HG03095 (cell line): ENCODE data around the gene RAB33A.

Experiments
- ATAC-seq: cut with Tn5 transposase; IDR thresholded peaks from one replicate; pipeline ENCODE4 v1.9.1; 2021; ENCODE audit warnings: moderate library complexity; ENCODE audit not compliant: unreplicated experiment

Gene RAB33A

GRCh38 chrX:130171446-130172126 is at the start of gene RAB33A:
Gene RAB33A (plus strand): TSS chrX:130171962. CDS start chrX:130172063, 101 bp downstream.
- ATAC-seq, result no peak

- ATAC-seq, result no peak
These were observed 47.2 kb upstream of the RAB33A start for GRCh38 chrX:130124577-130124976.

- no peak for ATAC-seq
These were observed 46.5 kb upstream of the RAB33A start for GRCh38 chrX:130125091-130125874.

DNA sequence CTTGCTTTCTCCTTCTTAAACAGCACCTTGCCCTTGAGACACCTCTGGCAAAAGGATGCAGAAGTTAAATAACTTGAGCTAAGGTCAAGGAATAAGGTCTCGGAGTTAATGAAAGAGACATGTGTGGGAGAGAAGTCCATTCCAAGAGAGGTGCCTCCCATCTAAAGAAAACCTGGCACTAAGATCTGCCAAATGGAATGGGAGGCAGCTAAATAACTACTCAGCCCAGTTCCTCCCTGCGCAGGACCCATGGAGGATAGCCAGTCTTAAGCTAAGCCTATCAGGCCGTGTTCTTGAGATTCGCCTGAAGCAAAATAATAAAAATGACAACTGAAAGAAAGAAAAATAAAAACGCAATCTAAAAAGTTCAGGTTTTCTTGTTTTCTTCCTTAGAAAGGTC is 40.8 kb upstream of the RAB33A start:
- no peak for ATAC-seq

DNA sequence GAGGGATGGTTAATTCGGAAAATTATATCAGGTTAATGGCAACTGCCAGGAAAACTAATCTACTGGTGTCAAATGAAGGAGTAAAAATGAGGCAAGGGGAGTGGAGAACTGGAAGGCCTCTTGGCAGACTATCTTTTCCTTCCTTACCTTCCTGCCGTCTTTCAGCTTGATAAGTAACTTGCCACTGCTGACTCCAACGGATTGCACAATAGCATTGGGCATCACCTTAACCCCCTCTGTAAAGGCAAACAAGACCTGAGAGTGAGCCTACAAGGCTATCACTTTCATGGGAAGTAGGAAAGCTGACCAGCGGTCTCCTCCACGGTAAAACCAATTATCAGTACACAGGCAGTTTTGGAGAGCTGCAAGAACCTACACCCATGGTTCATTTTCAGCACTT is 35.3 kb upstream of the RAB33A start:
- no peak for ATAC-seq

GRCh38 chrX:130136961-130137360 is 34.8 kb upstream of the RAB33A start:
- no peak for ATAC-seq

- no peak for ATAC-seq
These were observed 32.1 kb upstream of the RAB33A start for GRCh38 chrX:130139474-130140201.

GRCh38 chrX:130144509-130144908 is 27.3 kb upstream of the RAB33A start:
- no peak for ATAC-seq

DNA sequence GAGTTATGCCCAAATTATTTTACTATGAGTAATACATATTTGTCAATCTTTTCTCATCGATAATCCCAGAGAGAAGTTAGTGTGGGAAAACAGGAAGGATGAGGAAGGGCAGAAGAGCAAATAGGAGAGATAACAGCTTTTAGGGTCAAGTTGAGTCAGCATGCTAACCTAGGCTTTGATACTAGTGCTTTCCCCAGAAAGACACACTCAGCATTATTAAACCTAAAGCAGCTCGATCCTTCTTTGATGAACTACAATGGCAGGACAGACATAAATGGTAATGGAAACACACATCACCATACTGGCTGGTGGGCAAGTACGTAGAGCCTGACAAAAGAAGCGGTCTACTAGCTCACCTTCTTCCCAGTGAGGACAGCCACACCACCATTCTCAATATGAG is 26.6 kb upstream of the RAB33A start:
- ATAC-seq, result no peak

DNA sequence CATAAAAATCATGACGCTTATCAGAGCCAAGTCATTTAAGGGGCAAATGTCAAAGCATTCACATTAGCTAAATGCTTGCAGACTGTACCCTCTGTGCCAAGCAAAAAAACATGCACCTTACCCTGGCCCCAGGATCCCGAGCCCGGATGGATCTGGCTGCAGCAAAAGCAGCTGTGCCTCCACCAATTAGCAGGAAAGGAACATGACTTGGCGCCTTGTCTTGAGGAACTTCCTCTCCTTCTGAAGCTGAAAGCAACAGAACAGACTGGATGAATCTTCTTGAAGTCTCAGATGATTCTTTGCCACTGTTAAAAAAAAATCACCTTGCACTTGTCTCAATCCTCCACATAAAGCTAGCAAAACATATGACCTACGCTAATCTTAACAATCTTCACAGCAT is 24.1 kb upstream of the RAB33A start:
- no peak for ATAC-seq

DNA sequence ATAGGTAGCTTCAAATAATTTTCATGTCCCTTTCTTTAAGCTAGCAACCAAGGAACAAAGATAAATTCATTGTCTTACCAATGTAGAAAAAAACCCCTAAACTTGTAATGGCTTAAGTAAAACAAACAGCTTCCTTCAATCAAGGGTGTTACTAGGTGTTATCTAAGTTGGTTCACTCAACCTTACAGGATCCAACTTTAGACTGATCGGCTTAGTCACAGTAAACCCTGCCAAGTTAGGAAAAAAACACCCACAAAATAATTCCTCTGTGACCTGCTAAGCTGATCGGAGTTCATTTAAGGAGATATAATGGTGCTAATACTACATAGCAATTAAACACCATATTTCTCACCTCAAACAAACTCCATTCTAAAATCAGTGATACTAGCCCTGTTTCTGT is 16.2 kb upstream of the RAB33A start:
- ATAC-seq, result no peak

GRCh38 chrX:130158311-130158710 is 13.5 kb upstream of the RAB33A start:
- ATAC-seq, result no peak

DNA sequence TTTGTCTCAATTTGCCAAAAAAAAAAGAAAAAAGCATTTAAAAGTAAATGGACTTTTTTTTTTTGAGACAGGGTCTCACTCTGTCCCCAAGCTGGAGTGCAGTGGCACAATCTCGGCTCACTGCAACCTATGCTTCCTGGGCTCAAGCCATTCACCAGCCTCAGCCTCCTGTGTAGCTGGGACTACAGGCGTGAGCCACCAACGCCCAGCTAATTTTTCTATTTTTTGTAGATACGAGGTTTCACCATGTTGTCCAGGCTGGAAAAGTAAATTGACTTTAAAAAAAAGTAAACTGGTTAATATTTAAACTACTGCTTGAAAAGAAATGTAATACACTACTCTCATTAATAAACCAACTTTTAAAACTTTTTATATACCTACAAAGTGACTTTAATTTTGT is 12.0 kb upstream of the RAB33A start:
- no peak for ATAC-seq

GRCh38 chrX:130162094-130162735 is 9.5 kb upstream of the RAB33A start:
- no peak for ATAC-seq

GRCh38 chrX:130163398-130163797 is 8.4 kb upstream of the RAB33A start:
- ATAC-seq, result no peak

DNA sequence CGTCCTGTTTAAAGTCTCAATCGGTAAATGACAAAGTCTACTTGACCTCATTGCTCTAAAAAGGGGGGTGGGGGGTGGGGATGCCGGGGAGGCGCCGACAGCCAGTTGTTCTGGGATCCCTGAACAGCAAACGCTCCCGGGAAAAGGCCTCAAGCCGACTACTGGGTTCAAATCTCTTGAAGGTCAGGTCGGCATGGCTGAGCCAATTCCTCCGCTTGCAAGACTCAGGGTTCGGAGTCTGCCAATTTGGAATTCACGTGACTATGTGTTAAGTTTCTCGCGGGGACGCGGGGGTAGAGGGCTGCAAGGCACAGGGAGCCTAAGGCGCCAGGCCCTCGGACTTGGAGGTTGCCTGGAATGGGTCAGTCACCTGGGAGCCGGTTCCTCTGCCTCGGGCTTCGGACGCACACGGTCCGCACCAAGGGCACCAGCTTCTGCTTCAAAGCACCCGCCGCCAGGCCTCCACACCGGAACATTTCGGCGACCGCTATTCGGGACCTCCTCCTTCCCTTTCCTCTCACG is 6.5 kb upstream of the RAB33A start:
- ATAC-seq, result no peak

DNA sequence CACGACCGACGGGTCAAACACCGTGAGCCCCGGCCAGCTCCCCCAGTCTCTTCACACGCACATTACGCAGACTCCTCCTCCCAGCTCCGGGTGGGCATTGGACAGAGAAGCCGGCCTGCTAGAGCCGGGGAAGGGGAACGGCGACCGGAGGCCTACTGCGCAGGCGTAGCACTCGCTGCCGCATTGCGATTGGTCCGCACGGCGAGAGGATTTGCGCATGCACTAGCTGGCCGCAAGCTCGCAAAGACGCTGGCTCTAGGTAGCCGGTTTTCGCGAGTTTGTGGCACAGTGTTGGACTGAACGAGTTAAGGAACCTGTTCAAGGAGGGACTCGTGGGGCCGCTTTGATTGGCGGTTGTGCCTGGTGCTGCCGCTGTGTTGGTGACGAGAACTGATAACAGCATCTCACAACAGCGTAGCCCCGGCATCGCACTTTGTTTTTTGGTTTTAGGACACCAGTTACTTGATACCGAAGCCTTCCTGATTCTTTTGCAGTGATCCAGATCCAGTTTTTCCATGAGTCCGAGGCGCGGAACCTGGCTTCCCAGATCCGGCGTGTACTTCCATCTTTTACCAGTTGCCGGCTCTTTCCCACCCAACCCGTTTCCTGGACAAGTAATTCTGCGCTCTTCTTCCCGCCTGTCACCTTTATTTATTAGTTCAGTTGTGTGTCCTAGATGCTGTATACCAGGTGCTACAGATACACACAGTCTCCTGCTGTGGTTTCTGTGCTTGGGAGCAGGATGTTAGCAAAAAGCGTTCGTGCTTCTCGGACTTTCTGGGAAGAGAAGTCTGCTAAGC is 5.9 kb upstream of the RAB33A start, which contains the start of gene AIFM1:
Gene AIFM1, minus strand, starts transcription at position 139 of the 800 bp plus-strand sequence. CDS start 185 bp downstream, outside the sequence.
- ATAC-seq, result peak; percentile 83

DNA sequence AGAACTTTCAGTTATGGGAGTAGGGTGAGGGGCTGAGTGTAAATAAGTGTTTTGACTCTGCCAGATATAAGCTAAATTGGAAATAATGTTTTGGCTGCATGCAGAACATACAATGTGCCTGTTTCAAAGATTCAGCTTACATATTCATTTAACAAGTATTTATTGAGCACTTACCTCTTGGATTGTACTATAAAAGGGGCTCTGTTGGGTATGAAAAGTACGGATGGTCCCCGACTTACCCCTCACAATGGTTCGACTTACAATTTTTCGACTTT is 5.3 kb upstream of the RAB33A start:
- ATAC-seq, result no peak

DNA sequence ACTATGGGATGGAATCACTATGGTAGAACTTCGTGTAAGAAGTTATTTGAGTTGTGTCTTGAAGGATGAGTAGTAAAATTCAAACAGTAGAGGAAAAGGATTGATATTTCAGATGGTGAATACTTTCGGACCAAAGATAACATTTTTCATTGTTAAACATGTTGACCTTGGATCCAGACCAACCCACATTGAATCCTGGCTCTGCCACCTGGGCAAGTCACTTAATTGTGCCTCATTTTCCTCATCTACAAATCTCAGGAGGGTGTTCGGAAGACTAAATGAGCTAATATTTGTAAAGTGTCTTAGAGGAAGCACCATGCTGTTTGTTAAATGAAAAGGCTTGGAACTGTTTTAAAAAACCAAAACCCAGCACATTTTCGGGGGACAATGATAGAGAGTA is 4.7 kb upstream of the RAB33A start:
- no peak for ATAC-seq

DNA sequence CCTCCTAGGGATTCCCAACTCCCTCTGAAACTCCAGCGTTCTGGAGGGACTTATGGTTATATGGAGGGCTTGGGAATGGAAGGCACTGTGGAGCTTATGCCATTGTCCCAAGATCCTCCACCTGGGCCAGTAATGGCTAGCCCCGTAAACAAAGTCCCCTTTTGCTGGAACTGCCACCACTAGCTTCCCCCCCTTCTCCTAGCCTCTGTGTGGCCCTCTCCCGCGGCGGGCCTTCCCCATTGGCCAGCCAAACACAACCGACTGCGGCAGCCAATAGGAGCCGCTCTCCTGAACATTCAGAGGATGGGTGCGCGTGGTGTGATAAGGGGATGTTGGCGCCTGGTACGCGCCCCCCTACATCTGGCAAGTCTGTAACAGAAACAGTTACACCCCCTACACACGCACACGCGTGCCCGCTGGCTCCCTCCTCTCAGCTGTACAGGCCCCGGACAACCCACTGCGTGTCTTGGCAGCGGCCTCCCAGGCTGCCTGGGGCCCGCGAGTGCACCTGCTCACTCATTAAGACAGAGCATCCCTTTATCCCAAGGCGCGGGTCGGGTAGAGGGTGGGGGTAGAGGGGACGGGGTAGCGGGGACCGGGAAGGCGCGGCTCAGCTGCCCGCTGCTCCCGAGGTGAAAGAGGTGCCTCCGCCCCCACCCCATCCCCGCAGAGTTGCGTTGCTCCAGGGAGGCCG is 863 bp upstream of the RAB33A start:
- ATAC-seq, result peak; percentile 71
